ENCODE data around the gene RFX7. TPM values are rescaled to one million over a fixed set of nuclear protein-coding genes. Genes with fewer than 3 reads are reported as not detected.

RFX7 gene
- total and polyA plus RNA-seq, 2 donors (not counting 1 experiment from before 2014, with no cell fraction given), result 6.6 to 44.8 TPM

DNA sequence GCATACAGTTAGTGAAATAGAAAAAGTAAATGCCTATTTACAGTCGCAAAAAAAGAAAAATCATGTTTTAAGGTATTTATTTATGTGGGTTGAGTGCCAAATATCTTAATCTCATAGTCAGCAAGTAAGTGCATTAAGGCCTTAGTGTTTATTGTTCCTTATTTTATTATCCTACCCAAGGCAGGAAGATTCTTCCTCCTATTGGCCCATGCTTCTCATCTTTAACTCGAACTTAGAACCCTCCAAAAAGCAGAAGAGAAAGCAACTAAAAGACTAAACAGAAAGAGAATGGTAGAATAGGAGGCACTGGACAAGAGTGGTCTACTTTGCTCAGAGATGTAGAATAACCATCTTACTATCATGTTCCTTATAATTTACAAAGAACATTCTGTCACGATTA is 7.5 kb downstream of the RFX7 start:
- DNase-seq, result peak; percentile 12
- H3K4me3 ChIP-seq (ENCODE audit: control extremely low read depth in 1 of 5, extremely low read depth in 1 of 5, insufficient read depth in 1 of 5, low read depth in 2 of 5, low read length in 4 of 5), result no peak overlapping the region
- H4K20me1 ChIP-seq (ENCODE audit: control insufficient read depth, insufficient read depth, low read length, poor library complexity, severe bottlenecking), result no peaks in the 10 kb centered on the region
- POLR2A ChIA-PET, result no interaction called here
- Mint-ChIP-seq H3K4me1 (peaks cover 32% of the 10 kb centered on the region), H3K9me3 (ENCODE audit: insufficient read depth) (peaks cover 13% of the 10 kb centered on the region), H3K27ac (peak overlapping the region; percentile 37), H3K27me3 (no peaks in the 10 kb centered on the region), H3K4me3 (no peak overlapping the region)
- TF ChIP-seq, protein P1, sequence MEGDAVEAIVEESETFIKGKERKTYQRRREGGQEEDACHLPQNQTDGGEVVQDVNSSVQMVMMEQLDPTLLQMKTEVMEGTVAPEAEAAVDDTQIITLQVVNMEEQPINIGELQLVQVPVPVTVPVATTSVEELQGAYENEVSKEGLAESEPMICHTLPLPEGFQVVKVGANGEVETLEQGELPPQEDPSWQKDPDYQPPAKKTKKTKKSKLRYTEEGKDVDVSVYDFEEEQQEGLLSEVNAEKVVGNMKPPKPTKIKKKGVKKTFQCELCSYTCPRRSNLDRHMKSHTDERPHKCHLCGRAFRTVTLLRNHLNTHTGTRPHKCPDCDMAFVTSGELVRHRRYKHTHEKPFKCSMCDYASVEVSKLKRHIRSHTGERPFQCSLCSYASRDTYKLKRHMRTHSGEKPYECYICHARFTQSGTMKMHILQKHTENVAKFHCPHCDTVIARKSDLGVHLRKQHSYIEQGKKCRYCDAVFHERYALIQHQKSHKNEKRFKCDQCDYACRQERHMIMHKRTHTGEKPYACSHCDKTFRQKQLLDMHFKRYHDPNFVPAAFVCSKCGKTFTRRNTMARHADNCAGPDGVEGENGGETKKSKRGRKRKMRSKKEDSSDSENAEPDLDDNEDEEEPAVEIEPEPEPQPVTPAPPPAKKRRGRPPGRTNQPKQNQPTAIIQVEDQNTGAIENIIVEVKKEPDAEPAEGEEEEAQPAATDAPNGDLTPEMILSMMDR (IDR thresholded peaks at IDR 0.05), result no peak
- no peak for TF ChIP-seq EZH2 (IDR thresholded peaks at IDR 0.05; ENCODE audit: borderline replicate concordance, insufficient read depth, low read depth, low read length, poor library complexity, severe bottlenecking)
- CTCF ChIA-PET, result interaction anchor here (3.6 kb wide), 1 partner anchor 10 kb away, joined by 11 read pairs; no protein-coding TSS in a partner anchor
- ATAC-seq (ENCODE audit: low read depth), result peak; percentile 36
- no peaks in the 10 kb centered on the region for H3K27me3 ChIP-seq (replicated peaks in 1 of 4; ENCODE audit: control extremely low read depth in 1 of 4, control insufficient read depth in 3 of 4, insufficient read depth in 4 of 4, low read length in 3 of 4)
- peaks cover 0 to 15% of the 10 kb centered on the region in 2 experiments for H3K36me3 ChIP-seq (replicated peaks in 1 of 2; ENCODE audit: control extremely low read depth in 1 of 2, control insufficient read depth in 1 of 2, extremely low read depth in 1 of 2, insufficient read depth in 2 of 2, low read length in 1 of 2)
- peaks cover 0 to 12% of the 10 kb centered on the region in 2 donors for H3K4me1 ChIP-seq (ENCODE audit: control insufficient read depth in 2 of 2, insufficient read depth in 2 of 2, low read length in 2 of 2)
- peak overlapping the region in 1 of 2 donors; percentile 14 for H3K27ac ChIP-seq (ENCODE audit: low read length in 2 of 2)
- no CpG with 5 or more reads among the region's 3 CpGs for WGBS (ENCODE audit: insufficient coverage)
- no peak overlapping the region for H3K9ac ChIP-seq (ENCODE audit: low read length)
- peaks cover 57% of the 10 kb centered on the region for H3K79me2 ChIP-seq (ENCODE audit: control insufficient read depth, insufficient read depth, low read length)
- H2AFZ ChIP-seq (ENCODE audit: insufficient read depth, low read depth, low read length, poor library complexity, severe bottlenecking), result no peak overlapping the region
- H3K4me2 ChIP-seq (replicated peaks; ENCODE audit: low read depth, low read length, poor library complexity, severe bottlenecking), result no peak overlapping the region
- intact Hi-C loops (cut with micrococcal nuclease), result no loop called here
- H3K9me3 ChIP-seq (ENCODE audit: control extremely low read depth in 1 of 3, control insufficient read depth in 2 of 3, insufficient read depth in 1 of 3, low read length in 2 of 3), result peaks cover 3 to 31% (median 17%) of the 10 kb centered on the region in 3 donors

DNA sequence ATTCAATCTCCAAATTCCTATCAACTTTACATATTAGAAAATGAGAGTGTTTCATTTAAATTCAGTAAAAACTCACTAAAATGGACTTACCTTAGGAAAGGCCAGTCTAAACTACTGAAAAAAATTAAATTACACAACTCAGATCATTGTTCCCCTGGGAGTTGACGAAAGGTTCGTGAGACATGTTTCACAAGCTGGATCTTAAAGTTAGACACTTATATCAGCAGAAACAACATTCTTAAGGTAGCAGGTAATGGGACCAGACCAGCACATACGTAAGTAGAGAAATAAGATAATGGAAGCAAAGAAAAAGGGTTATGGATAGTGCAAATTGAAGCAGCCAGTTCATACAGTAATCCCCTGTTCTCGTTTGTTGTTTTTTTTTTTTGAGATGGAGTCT is 8.9 kb downstream of the RFX7 start:
- Histone ChIP-seq H3K4me3 (ENCODE audit: control extremely low read depth in 1 of 5, extremely low read depth in 1 of 5, insufficient read depth in 1 of 5, low read depth in 2 of 5, low read length in 4 of 5) (no peak overlapping the region), H3K4me1 (ENCODE audit: control insufficient read depth in 2 of 2, insufficient read depth in 2 of 2, low read length in 2 of 2) (peaks cover 0 to 12% of the 10 kb centered on the region in 2 donors), H4K20me1 (ENCODE audit: control insufficient read depth, insufficient read depth, low read length, poor library complexity, severe bottlenecking) (no peaks in the 10 kb centered on the region), H3K36me3 (replicated peaks in 1 of 2; ENCODE audit: control extremely low read depth in 1 of 2, control insufficient read depth in 1 of 2, extremely low read depth in 1 of 2, insufficient read depth in 2 of 2, low read length in 1 of 2) (peaks cover 6 to 17% of the 10 kb centered on the region in 2 experiments), H3K9ac (ENCODE audit: low read length) (no peak overlapping the region), H3K9me3 (ENCODE audit: control extremely low read depth in 1 of 3, control insufficient read depth in 2 of 3, insufficient read depth in 1 of 3, low read length in 2 of 3) (peaks cover 14 to 43% (median 22%) of the 10 kb centered on the region in 3 donors), H3K27ac (ENCODE audit: low read length in 2 of 2) (no peak overlapping the region), H3K79me2 (ENCODE audit: control insufficient read depth, insufficient read depth, low read length) (peaks cover 59% of the 10 kb centered on the region), H3K4me2 (replicated peaks; ENCODE audit: low read depth, low read length, poor library complexity, severe bottlenecking) (no peak overlapping the region), H2AFZ (ENCODE audit: insufficient read depth, low read depth, low read length, poor library complexity, severe bottlenecking) (no peak overlapping the region), H3K27me3 (replicated peaks in 1 of 4; ENCODE audit: control extremely low read depth in 1 of 4, control insufficient read depth in 3 of 4, insufficient read depth in 4 of 4, low read length in 3 of 4) (no peaks in the 10 kb centered on the region)
- peaks cover 29% of the 10 kb centered on the region for H3K4me1 Mint-ChIP-seq
- no peaks in the 10 kb centered on the region for H3K27me3 Mint-ChIP-seq
- intact Hi-C loops (cut with micrococcal nuclease), result no loop called here
- H3K9me3 Mint-ChIP-seq (ENCODE audit: insufficient read depth), result peaks cover 18% of the 10 kb centered on the region
- 100% methylated on average over 2 of the region's 4 CpGs for WGBS (ENCODE audit: insufficient coverage)
- ChIA-PET CTCF (interaction anchor here (1.0 to 3.6 kb wide), 2 partner anchors 9 to 11 kb away, joined by 5 to 11 read pairs; no protein-coding TSS in a partner anchor), POLR2A (no interaction called here)
- no peak overlapping the region for H3K4me3 Mint-ChIP-seq
- no peak for ATAC-seq (ENCODE audit: low read depth)
- DNase-seq, result no peak
- TF ChIP-seq EZH2 (IDR thresholded peaks at IDR 0.05; ENCODE audit: borderline replicate concordance, insufficient read depth, low read depth, low read length, poor library complexity, severe bottlenecking), result no peak
- TF ChIP-seq, protein P1 (IDR thresholded peaks at IDR 0.05), result no peak
- H3K27ac Mint-ChIP-seq, result no peak overlapping the region
